ENCODE results near the gene SERPINA4.
"Not testable (repeated sequence)": the region's sequence is repeated elsewhere in the genome, so short reads cannot be mapped to it uniquely, and the experiment has no call there.

SERPINA4 gene

GRCh38 chr14:94570002-94570400 is 8.8 kb downstream of the SERPINA4 start:
- Histone ChIP-seq H3K4me1 (ENCODE audit: control insufficient read depth, insufficient read depth, low read length) (peaks cover 2% of the 10 kb centered on the region), H3K9ac (ENCODE audit: low read length in 2 of 2) (no peak overlapping the region), H3K36me3 (ENCODE audit: control insufficient read depth in 2 of 2, insufficient read depth in 2 of 2, low read length in 2 of 2) (no peaks in the 10 kb centered on the region), H3K9me3 (ENCODE audit: control insufficient read depth in 2 of 2, low read length in 2 of 2) (peaks cover 0 to under 1% of the 10 kb centered on the region in 2 donors), H3K27me3 (ENCODE audit: control insufficient read depth in 1 of 2, insufficient read depth in 2 of 2, low read length in 2 of 2) (no peaks in the 10 kb centered on the region), H3K27ac (ENCODE audit: low read length) (no peak overlapping the region), H3K4me3 (ENCODE audit: low read length in 2 of 2) (no peak overlapping the region)

- Histone ChIP-seq H3K27me3 (ENCODE audit: control insufficient read depth in 1 of 2, insufficient read depth in 2 of 2, low read length in 2 of 2) (no peaks in the 10 kb centered on the region), H3K4me3 (ENCODE audit: low read length in 2 of 2) (no peak overlapping the region), H3K4me1 (ENCODE audit: control insufficient read depth, insufficient read depth, low read length) (peaks cover 2% of the 10 kb centered on the region)
These were observed 9.2 kb downstream of the SERPINA4 start for GRCh38 chr14:94570440-94570839.

GRCh38 chr14:94571395-94571794 is 10.2 kb downstream of the SERPINA4 start:
- no peak overlapping the region for H3K27ac ChIP-seq (ENCODE audit: low read length)

More at GRCh38 chr14:94570440-94570839, 9.2 kb downstream of the SERPINA4 start:
- H3K9me3 ChIP-seq (ENCODE audit: control insufficient read depth in 2 of 2, low read length in 2 of 2), result no peaks in the 10 kb centered on the region
- no peak overlapping the region for H3K27ac ChIP-seq (ENCODE audit: low read length)
- H3K9ac ChIP-seq (ENCODE audit: low read length in 2 of 2), result no peak overlapping the region
- H3K36me3 ChIP-seq (ENCODE audit: control insufficient read depth in 2 of 2, insufficient read depth in 2 of 2, low read length in 2 of 2), result no peaks in the 10 kb centered on the region

GRCh38 chr14:94571950-94572349 is 10.7 kb downstream of the SERPINA4 start:
- H3K27me3 ChIP-seq (ENCODE audit: control insufficient read depth in 1 of 2, insufficient read depth in 2 of 2, low read length in 2 of 2), result no peaks in the 10 kb centered on the region
- H3K9me3 ChIP-seq (ENCODE audit: control insufficient read depth in 2 of 2, low read length in 2 of 2), result no peaks in the 10 kb centered on the region
- H3K4me3 ChIP-seq (ENCODE audit: low read length in 2 of 2), result no peak overlapping the region
- H3K27ac ChIP-seq (ENCODE audit: low read length), result no peak overlapping the region
- no peak overlapping the region for H3K9ac ChIP-seq (ENCODE audit: low read length in 2 of 2)
- H3K36me3 ChIP-seq (ENCODE audit: control insufficient read depth in 2 of 2, insufficient read depth in 2 of 2, low read length in 2 of 2), result no peaks in the 10 kb centered on the region
- H3K4me1 ChIP-seq (ENCODE audit: control insufficient read depth, insufficient read depth, low read length), result peaks cover 2% of the 10 kb centered on the region

More at GRCh38 chr14:94571395-94571794, 10.2 kb downstream of the SERPINA4 start:
- Histone ChIP-seq H3K27me3 (ENCODE audit: control insufficient read depth in 1 of 2, insufficient read depth in 2 of 2, low read length in 2 of 2) (no peaks in the 10 kb centered on the region), H3K4me1 (ENCODE audit: control insufficient read depth, insufficient read depth, low read length) (peaks cover 2% of the 10 kb centered on the region), H3K36me3 (ENCODE audit: control insufficient read depth in 2 of 2, insufficient read depth in 2 of 2, low read length in 2 of 2) (no peaks in the 10 kb centered on the region), H3K9ac (ENCODE audit: low read length in 2 of 2) (no peak overlapping the region), H3K9me3 (ENCODE audit: control insufficient read depth in 2 of 2, low read length in 2 of 2) (no peaks in the 10 kb centered on the region), H3K4me3 (ENCODE audit: low read length in 2 of 2) (no peak overlapping the region)

GRCh38 chr14:94572637-94573303 is 11.5 kb downstream of the SERPINA4 start:
- Histone ChIP-seq H3K4me1 (ENCODE audit: control insufficient read depth, insufficient read depth, low read length) (peaks cover 2% of the 10 kb centered on the region), H3K9me3 (ENCODE audit: control insufficient read depth in 2 of 2, low read length in 2 of 2) (no peaks in the 10 kb centered on the region), H3K27me3 (ENCODE audit: control insufficient read depth in 1 of 2, insufficient read depth in 2 of 2, low read length in 2 of 2) (no peaks in the 10 kb centered on the region), H3K9ac (ENCODE audit: low read length in 2 of 2) (no peak overlapping the region), H3K36me3 (ENCODE audit: control insufficient read depth in 2 of 2, insufficient read depth in 2 of 2, low read length in 2 of 2) (no peaks in the 10 kb centered on the region), H3K4me3 (ENCODE audit: low read length in 2 of 2) (no peak overlapping the region), H3K27ac (ENCODE audit: low read length) (no peak overlapping the region)

GRCh38 chr14:94573475-94574277 is 12.4 kb downstream of the SERPINA4 start:
- peaks cover 2% of the 10 kb centered on the region for H3K4me1 ChIP-seq (ENCODE audit: control insufficient read depth, insufficient read depth, low read length)
- peaks cover 0 to 2% of the 10 kb centered on the region in 2 donors for H3K27me3 ChIP-seq (ENCODE audit: control insufficient read depth in 1 of 2, insufficient read depth in 2 of 2, low read length in 2 of 2)
- H3K36me3 ChIP-seq (ENCODE audit: control insufficient read depth in 2 of 2, insufficient read depth in 2 of 2, low read length in 2 of 2), result no peaks in the 10 kb centered on the region

GRCh38 chr14:94574336-94574735 is 13.1 kb downstream of the SERPINA4 start:
- H3K4me1 ChIP-seq (ENCODE audit: control insufficient read depth, insufficient read depth, low read length), result peaks cover 2% of the 10 kb centered on the region
- no peak overlapping the region for H3K9ac ChIP-seq (ENCODE audit: low read length in 2 of 2)
- peaks cover 0 to 5% of the 10 kb centered on the region in 2 donors for H3K9me3 ChIP-seq (ENCODE audit: control insufficient read depth in 2 of 2, low read length in 2 of 2)
- no peak overlapping the region for H3K27ac ChIP-seq (ENCODE audit: low read length)
- H3K36me3 ChIP-seq (ENCODE audit: control insufficient read depth in 2 of 2, insufficient read depth in 2 of 2, low read length in 2 of 2), result no peaks in the 10 kb centered on the region
- no peak overlapping the region for H3K4me3 ChIP-seq (ENCODE audit: low read length in 2 of 2)
- H3K27me3 ChIP-seq (ENCODE audit: control insufficient read depth in 1 of 2, insufficient read depth in 2 of 2, low read length in 2 of 2), result peaks cover 0 to 2% of the 10 kb centered on the region in 2 donors

More at GRCh38 chr14:94573475-94574277, 12.4 kb downstream of the SERPINA4 start:
- H3K27ac ChIP-seq (ENCODE audit: low read length), result no peak overlapping the region
- H3K4me3 ChIP-seq (ENCODE audit: low read length in 2 of 2), result no peak overlapping the region
- no peak overlapping the region for H3K9ac ChIP-seq (ENCODE audit: low read length in 2 of 2)
- H3K9me3 ChIP-seq (ENCODE audit: control insufficient read depth in 2 of 2, low read length in 2 of 2), result peaks cover 0 to 5% of the 10 kb centered on the region in 2 donors

GRCh38 chr14:94575730-94576585 is 14.7 kb downstream of the SERPINA4 start:
- peaks cover 2% of the 10 kb centered on the region for H3K4me1 ChIP-seq (ENCODE audit: control insufficient read depth, insufficient read depth, low read length)
- H3K9me3 ChIP-seq (ENCODE audit: control insufficient read depth in 2 of 2, low read length in 2 of 2), result peaks cover 0 to 5% of the 10 kb centered on the region in 2 donors
- H3K36me3 ChIP-seq (ENCODE audit: control insufficient read depth in 2 of 2, insufficient read depth in 2 of 2, low read length in 2 of 2), result no peaks in the 10 kb centered on the region
- no peak overlapping the region for H3K27ac ChIP-seq (ENCODE audit: low read length)
- no peak overlapping the region for H3K4me3 ChIP-seq (ENCODE audit: low read length in 2 of 2)
- H3K27me3 ChIP-seq (ENCODE audit: control insufficient read depth in 1 of 2, insufficient read depth in 2 of 2, low read length in 2 of 2), result peaks cover 0 to 2% of the 10 kb centered on the region in 2 donors
- H3K9ac ChIP-seq (ENCODE audit: low read length in 2 of 2), result no peak overlapping the region

GRCh38 chr14:94577472-94577871 is 16.2 kb downstream of the SERPINA4 start:
- not testable (repeated sequence) for H3K9me3 ChIP-seq (ENCODE audit: control insufficient read depth in 2 of 2, low read length in 2 of 2); H3K4me3 ChIP-seq (ENCODE audit: low read length in 2 of 2); H3K4me1 ChIP-seq (ENCODE audit: control insufficient read depth, insufficient read depth, low read length); H3K36me3 ChIP-seq (ENCODE audit: control insufficient read depth in 2 of 2, insufficient read depth in 2 of 2, low read length in 2 of 2); H3K27me3 ChIP-seq (ENCODE audit: control insufficient read depth in 1 of 2, insufficient read depth in 2 of 2, low read length in 2 of 2); H3K27ac ChIP-seq (ENCODE audit: low read length); H3K9ac ChIP-seq (ENCODE audit: low read length in 2 of 2)

- Histone ChIP-seq H3K4me1 (ENCODE audit: control insufficient read depth, insufficient read depth, low read length) (peaks cover 5% of the 10 kb centered on the region), H3K36me3 (ENCODE audit: control insufficient read depth in 2 of 2, insufficient read depth in 2 of 2, low read length in 2 of 2) (no peaks in the 10 kb centered on the region), H3K27me3 (ENCODE audit: control insufficient read depth in 1 of 2, insufficient read depth in 2 of 2, low read length in 2 of 2) (peaks cover 0 to 2% of the 10 kb centered on the region in 2 donors), H3K4me3 (ENCODE audit: low read length in 2 of 2) (no peak overlapping the region), H3K9ac (ENCODE audit: low read length in 2 of 2) (no peak overlapping the region), H3K27ac (ENCODE audit: low read length) (no peak overlapping the region), H3K9me3 (ENCODE audit: control insufficient read depth in 2 of 2, low read length in 2 of 2) (peaks cover 0 to 5% of the 10 kb centered on the region in 2 donors)
These were observed 17.5 kb downstream of the SERPINA4 start for GRCh38 chr14:94578712-94579111.

All from stomach smooth muscle (tissue), 2 donors.